ENCODE data around the gene DNAI2. TPM values are rescaled to one million over a fixed set of nuclear protein-coding genes. Genes with fewer than 3 reads are reported as not detected.

The DNAI2 gene
- total and polyA plus RNA-seq, 9 of the 15 experiments (the other 6 are each of a cell fraction or from before 2014, with no cell fraction given), result not detected

- no peak overlapping the region for H2AFZ ChIP-seq (ENCODE audit: low read depth, low read length)
- no peak for FAIRE-seq
- DNase-seq (ENCODE audit: extremely low read depth in 1 of 4, low spot score in 3 of 4), result no peak
- intact Hi-C loops (cut with micrococcal nuclease), result loop anchor here (5.0 kb wide), 1 partner anchor 150 kb away; the partner anchor contains the start of gene TTYH2
- peaks cover 14 to 58% of the 10 kb centered on the region in 2 experiments; a peak in 3 of 5 replicates for H3K27me3 ChIP-seq (ENCODE audit: control insufficient read depth in 2 of 2, insufficient read depth in 2 of 2, low read length in 2 of 2)
- in situ Hi-C loops (cut with MboI), result no loop called here
- CTCF ChIA-PET (ENCODE audit: low intra/inter-chr PET ratio), result interaction anchor here (1.0 to 1.6 kb wide), 4 partner anchors 56 to 153 kb away, joined by 4 to 12 read pairs (median 8); no protein-coding TSS in a partner anchor
- no peaks in the 10 kb centered on the region for H3K9me3 ChIP-seq (replicated peaks; ENCODE audit: control insufficient read depth, insufficient read depth, low read depth, low read length)
- H3K79me2 ChIP-seq (ENCODE audit: control insufficient read depth, insufficient read depth, low read length), result no peaks in the 10 kb centered on the region
- H3K4me2 ChIP-seq (ENCODE audit: insufficient read depth, low read length), result no peak overlapping the region
- H3K4me3 ChIP-seq, result no peak overlapping the region
- no TSS peak for BruUV-seq (replicated peaks)
- no peaks in the 10 kb centered on the region for H3K9me1 ChIP-seq (ENCODE audit: control insufficient read depth, insufficient read depth, low read length)
- 0% methylated on average over 8 of the region's 9 CpGs for WGBS (ENCODE audit: insufficient coverage, low coverage, missing lambda C conversion rate)
- no peak overlapping the region for H3K27ac ChIP-seq (ENCODE audit: extremely low read depth, low read depth, low read length)
- ATAC-seq, result no peak
- POLR2A ChIA-PET, result interaction anchor here (0.6 to 1.5 kb wide), 5 partner anchors 12 to 340 kb away, joined by 3 read pairs; no protein-coding TSS in a partner anchor
- peaks cover 0 to 25% of the 10 kb centered on the region in 2 experiments; a peak in 2 of 5 replicates for H3K4me1 ChIP-seq (replicated peaks in 1 of 2; ENCODE audit: control insufficient read depth in 2 of 2, insufficient read depth in 2 of 2, low read length in 2 of 2)
- no peak overlapping the region for H3K9ac ChIP-seq (ENCODE audit: insufficient read depth in 1 of 2, low read depth in 2 of 2, low read length in 2 of 2)
- H4K20me1 ChIP-seq (replicated peaks; ENCODE audit: control insufficient read depth, insufficient read depth, low read length), result peaks cover 10% of the 10 kb centered on the region; the same call in 1 of the 2 replicates
- H3K36me3 ChIP-seq (ENCODE audit: control insufficient read depth, insufficient read depth, low read length), result no peaks in the 10 kb centered on the region
- TF ChIP-seq ATF2 (CRISPR knock-in tag; IDR thresholded peaks at IDR 0.05) (no peak), ZNF696 (CRISPR knock-in tag; conservative IDR thresholded peaks at IDR 0.05) (no peak), GTF2E2 (tag; IDR thresholded peaks at IDR 0.05) (no peak), ZNF655 (CRISPR knock-in tag; IDR thresholded peaks at IDR 0.05) (no peak), JUNB (CRISPR knock-in tag; conservative IDR thresholded peaks at IDR 0.05) (no peak), SP1 (CRISPR knock-in tag; IDR thresholded peaks at IDR 0.05) (no peak), MYC (IDR thresholded peaks at IDR 0.05; ENCODE audit: low read depth, low read length) (no peak), MYC (CRISPR knock-in tag; IDR thresholded peaks at IDR 0.05; ENCODE audit: borderline replicate concordance, low read depth) (no peak), ESRRB (CRISPR knock-in tag; IDR thresholded peaks at IDR 0.05; ENCODE audit: borderline replicate concordance) (no peak), GTF2F1 (IDR thresholded peaks at IDR 0.05; ENCODE audit: low read depth, low read length) (no peak), PREB (CRISPR knock-in tag; IDR thresholded peaks at IDR 0.05) (no peak), XRCC3 (IDR thresholded peaks at IDR 0.05) (no peak), PBX2 (CRISPR knock-in tag; IDR thresholded peaks at IDR 0.05; ENCODE audit: low read depth) (no peak), PBX2 (tag; conservative IDR thresholded peaks at IDR 0.05; ENCODE audit: low read depth) (no peak), KLF13 (tag; IDR thresholded peaks at IDR 0.05; ENCODE audit: borderline replicate concordance, low read depth) (no peak)
Measured at GRCh38 chr17:74362069-74362405, 88.0 kb downstream of the DNAI2 start.

All from K562 (cell line).